H1 (cell line): ENCODE data around the gene ZC3H14. TPM values are rescaled to one million over a fixed set of nuclear protein-coding genes. Genes with fewer than 3 reads are reported as not detected.

Experiments
- CBX5 ChIP-seq: fragments of 300-800, 300-1000 bp; sonication (generic); IDR thresholded peaks from 2 replicates; pipeline ENCODE4 v1.7.1; 2016; ENCODE audit warnings: antibody characterized with exemption, low read length, low read depth
- CBX8 ChIP-seq: fragments of 300-800, 300-1000 bp; sonication (generic); IDR thresholded peaks from 2 replicates; pipeline ENCODE4 v1.7.1; 2016; ENCODE audit warnings: low read depth, low read length, borderline replicate concordance
- CHD2 ChIP-seq: IDR thresholded peaks from 2 replicates; pipeline ENCODE4 v1.6.1; 2012; ENCODE audit warnings: low read length, improper control_type of control experiment
- CREB1 ChIP-seq: IDR thresholded peaks from 2 replicates; pipeline ENCODE4 v1.6.1; 2012; ENCODE audit warnings: inconsistent platforms
- CTBP2 ChIP-seq: IDR thresholded peaks from 2 replicates; pipeline ENCODE4 v1.7.0; 2011; ENCODE audit warnings: borderline replicate concordance, mild to moderate bottlenecking, moderate library complexity, mixed read lengths, low read length; ENCODE audit not compliant: insufficient read depth, insufficient read length
- EGR1 ChIP-seq: IDR thresholded peaks from 2 replicates; pipeline ENCODE4 v1.6.1; 2011; ENCODE audit warnings: low read depth, low read length, borderline replicate concordance
- HDAC2 ChIP-seq, 2 experiments: fragments of 300-600 bp in 1 of 2; sonication (generic) in 1 of 2; IDR thresholded peaks; 2 replicates each; pipeline ENCODE4 v1.6.1; 2011 to 2012; ENCODE audit warnings: low read depth in 2 of 2, low read length in 2 of 2, mild to moderate bottlenecking in 2 of 2, moderate library complexity in 2 of 2, borderline replicate concordance in 1 of 2, inconsistent platforms in 1 of 2
- KDM1A ChIP-seq: fragments of 200-600, 300-600 bp; sonication (generic); IDR thresholded peaks from 2 replicates; pipeline ENCODE4 v1.7.1; 2016; ENCODE audit warnings: mild to moderate bottlenecking, low read length, borderline replicate concordance
- KDM4A ChIP-seq: IDR thresholded peaks from one replicate; pipeline ENCODE4 v1.7.1; 2012; ENCODE audit warnings: low read depth, mild to moderate bottlenecking, moderate library complexity, low read length, inconsistent platforms; ENCODE audit not compliant: severe bottlenecking
- MAX ChIP-seq: IDR thresholded peaks from 2 replicates; pipeline ENCODE4 v1.6.1; 2012; ENCODE audit warnings: inconsistent platforms
- NRF1 ChIP-seq: IDR thresholded peaks from 2 replicates; pipeline ENCODE4 v1.6.1; 2011; ENCODE audit warnings: mild to moderate bottlenecking, low read depth, low read length, improper control_type of control experiment
- PHF8 ChIP-seq: fragments of 200-600 bp; sonication (generic); conservative IDR thresholded peaks from 2 replicates; pipeline ENCODE4 v1.7.1; 2012; ENCODE audit warnings: low read depth, mild to moderate bottlenecking, inconsistent platforms, low read length, moderate library complexity
- POLR2AphosphoS5 ChIP-seq: IDR thresholded peaks from 2 replicates; pipeline ENCODE4 v1.6.1; 2011; ENCODE audit warnings: low read depth, low read length
- RAD21 ChIP-seq, 2 experiments: IDR thresholded peaks in 1 of 2; conservative IDR thresholded peaks in 1 of 2; 2 replicates each; pipeline ENCODE4 v1.6.1; 2011; ENCODE audit warnings: low read depth in 2 of 2, low read length in 2 of 2, improper control_type of control experiment in 1 of 2, inconsistent platforms in 1 of 2, mild to moderate bottlenecking in 1 of 2, moderate library complexity in 1 of 2
- RBBP5 ChIP-seq: IDR thresholded peaks from 2 replicates; pipeline ENCODE4 v1.7.1; 2012; ENCODE audit warnings: low read depth, mild to moderate bottlenecking, inconsistent platforms, low read length, moderate library complexity, borderline replicate concordance
- SIN3A ChIP-seq, 2 experiments: IDR thresholded peaks in 1 of 2; conservative IDR thresholded peaks in 1 of 2; 2 replicates each; pipeline ENCODE4 v1.6.1; 2011 to 2012; ENCODE audit warnings: low read length in 2 of 2, improper control_type of control experiment in 1 of 2, low read depth in 1 of 2, mild to moderate bottlenecking in 1 of 2
- TAF1 ChIP-seq: IDR thresholded peaks from 2 replicates; pipeline ENCODE4 v1.6.1; 2011; ENCODE audit warnings: mild to moderate bottlenecking, low read depth, low read length
- TAF7 ChIP-seq: optimal IDR thresholded peaks from 2 replicates; pipeline ENCODE3; 2011; ENCODE audit warnings: low read depth, mild to moderate bottlenecking, inconsistent platforms, low read length, moderate library complexity, borderline replicate concordance
- ZNF274 ChIP-seq: IDR thresholded peaks from 2 replicates; pipeline ENCODE4 v1.7.0; 2012; ENCODE audit warnings: low read length, borderline replicate concordance; ENCODE audit errors: extremely low read depth
- polyA plus RNA-seq, 7 experiments: library from polyadenylated mRNA; depleted of rRNA in 3 of 7; stranded (reverse) in 5 of 7; unstranded in 2 of 7; fragments of >200 nt in 5 of 7; fragments of 200-250 nt in 2 of 7; gene quantifications; 1 replicate in 5 of 7; 2 replicates in 1 of 7; 4 replicates in 1 of 7; pipeline versions ENCODE4 v1.2.1 to v1.2.3, GENCODE V29; 2011 to 2013; ENCODE audit warnings: missing spikeins in 2 of 7, mixed read lengths in 2 of 7
- total RNA-seq: library from RNA; stranded (reverse); fragmentation: NEBNext Ultra II Directional; extraction: Animal tissue kit (Norgen Biotek cat#: 25700); gene quantifications from 2 replicates; pipeline ENCODE4 v1.2.1, GENCODE V29; 2021

Gene ZC3H14
- total and polyA plus RNA-seq, 2 of the 8 experiments (the other 6 are each of a cell fraction or from before 2014, with no cell fraction given), result 86.0 to 99.1 TPM

GRCh38 chr14:88562831-88563686 is at the start of gene ZC3H14 (continued):
- peak; percentile 11 to 26; a peak in 2 of 4 replicates for TF ChIP-seq RAD21 (IDR thresholded peaks at IDR 0.05 in 1 of 2, conservative IDR thresholded peaks at IDR 0.05 in 1 of 2; ENCODE audit: low read depth in 2 of 2, low read length in 2 of 2)
- peak; percentile 96 for TF ChIP-seq NRF1
- peak; percentile 9; the same call in 1 of the 2 replicates for TF ChIP-seq CREB1
- TF ChIP-seq EGR1, result peak; percentile 64; the same call in 1 of the 2 replicates
- peak; percentile 54 for TF ChIP-seq KDM4A
- no peak for TF ChIP-seq CTBP2
- peak in 1 of 2 experiments; percentile 54; a peak in 1 of 4 replicates for TF ChIP-seq HDAC2 (IDR thresholded peaks at IDR 0.05; ENCODE audit: borderline replicate concordance in 1 of 2, low read depth in 2 of 2, low read length in 2 of 2)
- peak; percentile 94 for TF ChIP-seq PHF8
- no peak for TF ChIP-seq CBX5
- TF ChIP-seq POLR2AphosphoS5, result peak; percentile 86
- no peak for TF ChIP-seq CHD2
- TF ChIP-seq ZNF274, result no peak
- peak; percentile 62 for TF ChIP-seq MAX
- no peak for TF ChIP-seq CBX8
- TF ChIP-seq SIN3A (conservative IDR thresholded peaks at IDR 0.05 in 1 of 2, IDR thresholded peaks at IDR 0.05 in 1 of 2; ENCODE audit: low read depth in 1 of 2, low read length in 2 of 2), result peak; percentile 25 to 73; a peak in 1 of 4 replicates
- peak; percentile 62 for TF ChIP-seq TAF7
- peak; percentile 96 for TF ChIP-seq RBBP5
- TF ChIP-seq TAF1, result peak; percentile 77
- TF ChIP-seq KDM1A, result peak; percentile 29; the same call in 1 of the 2 replicates
